ENCODE data around the gene FAM13C.

The FAM13C gene

DNA sequence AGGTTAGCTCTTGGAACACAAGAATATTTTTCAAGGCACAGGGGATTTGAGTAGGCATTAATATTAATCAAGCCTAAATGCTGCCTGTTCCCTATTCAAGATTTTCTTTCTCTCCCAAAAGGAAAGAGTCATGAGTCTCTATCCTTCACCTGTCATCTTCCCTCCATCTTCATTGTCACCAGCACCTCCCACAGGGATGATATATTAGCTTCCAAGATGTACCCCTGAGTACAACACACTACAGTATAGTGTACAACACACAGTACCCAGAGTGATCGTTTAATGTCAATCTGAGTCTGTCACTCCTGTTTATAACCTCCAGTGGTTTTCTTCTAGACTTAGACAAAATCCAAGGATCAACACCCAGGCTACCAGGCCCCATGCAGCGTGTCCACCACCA, 50.1 kb downstream of the FAM13C start:
- no peak for DNase-seq

DNA sequence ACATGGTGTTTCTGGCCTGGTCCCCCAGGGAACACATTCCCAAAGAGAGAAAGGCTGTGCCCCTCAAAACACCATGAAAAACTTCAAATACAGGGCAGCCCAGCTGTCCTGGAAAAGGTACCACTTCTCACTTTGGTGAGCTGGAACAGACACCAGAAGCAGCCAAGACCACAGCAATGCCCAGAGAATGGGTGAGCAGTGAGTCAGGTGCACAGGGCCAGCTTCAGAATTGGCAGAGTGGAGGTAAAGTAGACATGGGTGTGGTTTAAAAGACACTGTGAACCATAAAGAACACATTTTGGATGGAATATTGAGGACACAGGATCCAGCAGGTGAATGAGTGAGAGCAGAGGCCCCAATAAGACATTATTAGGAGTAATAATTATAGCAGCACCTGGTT, 51.3 kb downstream of the FAM13C start:
- DNase-seq, result no peak

GRCh38 chr10:59310324-59310914, 51.9 kb downstream of the FAM13C start:
- no peak for DNase-seq

DNA sequence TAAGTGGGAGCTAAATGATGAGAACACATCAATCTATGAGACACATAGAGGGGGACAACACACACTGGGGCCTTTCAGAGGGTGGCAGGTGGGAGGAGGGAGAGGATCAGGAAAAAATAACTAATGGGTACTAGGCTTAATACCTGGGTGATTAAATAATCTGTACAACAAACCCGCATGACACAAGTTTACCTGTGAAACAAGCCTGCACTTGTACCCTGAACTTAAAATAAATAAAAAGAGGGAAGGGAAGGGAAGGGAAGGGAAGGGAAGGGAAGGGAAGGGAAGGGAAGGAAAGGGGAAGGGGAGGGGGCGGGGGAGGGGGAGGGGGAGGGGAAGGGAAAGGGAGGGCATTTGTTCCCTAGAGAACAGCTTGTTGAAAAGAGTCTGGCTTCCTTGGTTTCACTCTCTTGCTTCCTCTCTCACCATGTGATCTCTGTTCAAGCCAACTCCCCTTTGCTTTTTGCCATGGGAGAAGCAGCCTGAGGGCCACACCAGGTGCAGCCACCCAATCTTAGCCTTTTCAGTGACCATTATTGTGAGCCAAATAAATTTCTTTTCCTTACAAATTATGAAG, 57.7 kb downstream of the FAM13C start:
- no peak for DNase-seq

GRCh38 chr10:59303018-59303417, 59.3 kb downstream of the FAM13C start:
- DNase-seq, result no peak

DNA sequence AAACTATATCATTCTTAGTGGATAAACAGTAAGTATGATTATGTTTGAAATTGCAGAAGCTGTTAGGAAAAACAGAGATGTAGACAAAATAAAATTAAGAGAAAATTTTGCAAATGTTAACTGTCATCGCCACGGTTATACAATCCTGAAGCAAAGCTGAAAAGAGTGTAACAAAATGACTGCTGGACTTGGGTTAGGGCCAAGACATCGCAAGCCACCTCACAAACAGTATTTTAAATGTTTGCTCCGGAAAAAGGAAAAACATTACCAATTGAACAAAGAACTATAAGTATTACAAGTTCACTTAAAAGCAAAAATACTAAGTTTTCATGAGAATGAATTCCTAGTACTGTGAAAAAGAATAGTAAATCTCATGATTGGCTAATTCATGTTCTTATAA, 60.0 kb downstream of the FAM13C start:
- no peak for DNase-seq

- DNase-seq, result no peak
Observed at GRCh38 chr10:59301067-59301754, 61.1 kb downstream of the FAM13C start.

- DNase-seq, result no peak
Observed at GRCh38 chr10:59300386-59300785, 62.0 kb downstream of the FAM13C start.

GRCh38 chr10:59299933-59300332, 62.4 kb downstream of the FAM13C start:
- DNase-seq, result no peak

DNA sequence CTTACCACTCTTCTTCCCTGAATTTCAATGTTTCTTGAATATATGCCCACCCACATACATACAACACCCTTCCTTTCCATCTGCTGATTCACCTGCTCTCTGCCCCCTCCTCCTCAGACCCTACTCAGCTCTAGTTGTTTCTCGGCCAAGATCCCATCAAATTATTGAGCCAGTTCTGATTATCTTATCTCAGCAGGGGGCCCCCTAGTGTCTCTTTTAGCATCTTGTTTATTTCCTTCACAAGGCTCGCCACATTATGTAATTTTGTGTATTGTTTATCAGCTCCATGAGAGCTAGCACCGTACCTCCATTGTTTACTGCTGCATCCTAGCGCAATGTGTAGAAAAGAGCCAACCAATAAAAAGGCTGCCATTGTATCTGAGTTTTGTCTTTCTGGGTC, 71.9 kb downstream of the FAM13C start:
- DNase-seq, result no peak

DNA sequence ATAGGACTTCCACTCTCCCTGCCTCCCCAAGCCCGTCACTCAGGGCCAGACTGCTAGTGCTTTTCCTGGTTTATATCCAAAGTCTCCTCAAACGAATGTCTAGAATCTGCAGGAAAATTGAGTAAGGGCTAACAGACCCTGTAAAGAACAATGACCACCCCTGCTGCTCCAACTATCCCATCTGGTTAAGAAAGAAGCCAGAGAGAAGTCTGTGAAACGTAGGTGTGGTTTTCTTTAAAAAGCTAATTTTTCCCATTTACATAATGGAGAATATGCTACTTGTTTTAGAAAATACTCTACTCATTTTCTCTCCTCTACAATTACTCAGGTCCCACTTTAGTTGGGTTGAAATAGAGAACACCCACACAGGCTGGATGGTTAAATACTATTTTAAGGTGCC, 72.5 kb downstream of the FAM13C start:
- DNase-seq, result no peak

GRCh38 chr10:59287587-59288255, 74.6 kb downstream of the FAM13C start:
- no peak for DNase-seq

DNA sequence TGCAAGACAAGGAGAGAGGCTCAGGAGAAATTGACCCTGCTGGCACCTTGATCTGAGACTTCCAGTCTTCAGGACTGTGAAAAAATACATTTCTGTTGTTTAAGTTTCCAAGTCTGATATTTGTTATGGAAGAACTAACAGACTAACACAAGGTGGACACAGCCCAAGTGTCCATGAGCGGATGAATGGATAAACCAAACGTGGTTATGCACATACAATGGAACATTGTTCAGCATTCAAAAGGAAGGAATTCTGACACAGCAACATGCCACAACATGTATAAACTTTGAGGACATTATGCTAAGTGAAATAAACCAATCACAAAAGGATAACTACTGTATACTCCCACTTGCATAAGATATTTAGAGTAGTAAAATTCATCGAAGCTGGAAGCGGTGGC, 76.5 kb downstream of the FAM13C start:
- DNase-seq, result no peak

DNA sequence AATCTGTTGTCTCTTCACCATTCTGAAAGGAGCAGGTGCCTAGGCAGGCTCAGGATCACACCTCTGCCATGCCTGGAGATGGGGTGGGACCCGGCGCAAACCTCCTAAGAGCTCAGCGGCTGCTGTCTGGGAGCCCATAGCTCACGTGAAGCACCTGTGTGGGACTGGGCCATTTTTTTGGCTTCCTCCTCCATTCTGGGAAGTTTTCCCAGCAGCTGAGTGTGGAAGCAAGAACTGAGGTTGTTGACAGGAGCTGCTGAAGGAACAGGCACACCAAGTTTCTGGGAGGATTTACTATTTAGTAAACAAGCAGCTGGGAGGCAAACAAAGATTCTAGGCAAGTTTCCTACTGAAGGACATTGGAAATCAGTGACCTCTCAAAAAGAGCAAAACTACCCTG, 77.3 kb downstream of the FAM13C start:
- DNase-seq, result no peak

- no peak for DNase-seq
Observed at GRCh38 chr10:59284118-59284975, 78.0 kb downstream of the FAM13C start.

GRCh38 chr10:59283456-59284091, 78.8 kb downstream of the FAM13C start:
- no peak for DNase-seq

DNA sequence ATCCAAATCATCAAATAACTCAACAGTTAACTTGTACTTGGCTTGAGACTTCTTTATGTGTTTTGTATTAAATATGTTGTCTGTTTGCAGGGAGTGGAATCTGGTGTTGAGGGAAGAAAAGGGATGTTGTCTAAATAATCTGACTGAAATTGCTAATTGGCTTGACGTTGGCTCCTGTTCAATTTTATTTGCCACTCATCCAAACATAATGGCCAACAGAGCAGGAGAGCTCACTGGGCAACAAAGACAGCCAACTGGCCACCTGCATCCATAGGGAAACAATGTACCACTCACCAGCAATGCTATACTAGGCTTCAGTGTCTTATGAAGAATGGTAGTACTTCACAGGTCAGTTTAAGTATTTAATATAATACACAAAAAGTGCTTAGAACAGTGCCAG, 80.5 kb downstream of the FAM13C start:
- no peak for DNase-seq

DNA sequence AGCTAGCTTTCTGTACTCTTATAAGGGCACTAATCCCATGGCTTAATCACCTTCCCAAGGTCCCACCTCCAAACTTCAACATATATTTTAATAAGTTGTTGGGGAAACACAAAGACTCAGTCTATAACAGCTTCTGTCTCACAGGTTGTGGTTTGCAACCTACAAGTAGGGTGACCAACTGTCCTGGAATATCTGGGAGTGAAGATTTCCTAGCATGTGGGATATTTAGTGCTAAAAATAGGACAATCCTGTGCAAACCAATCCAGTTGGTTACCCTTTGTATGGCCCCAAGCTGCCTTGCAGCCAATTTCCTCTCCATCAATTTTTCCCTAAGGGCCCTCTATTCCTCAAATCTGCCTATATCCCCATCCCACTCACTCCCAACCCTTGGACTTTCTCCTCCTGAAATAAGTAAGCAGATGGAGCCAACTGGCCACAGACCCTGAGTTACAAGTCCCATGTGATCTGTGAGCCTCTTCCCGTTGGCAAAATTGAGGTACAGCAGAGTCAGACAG, 82.3 kb downstream of the FAM13C start:
- DNase-seq, result no peak

DNA sequence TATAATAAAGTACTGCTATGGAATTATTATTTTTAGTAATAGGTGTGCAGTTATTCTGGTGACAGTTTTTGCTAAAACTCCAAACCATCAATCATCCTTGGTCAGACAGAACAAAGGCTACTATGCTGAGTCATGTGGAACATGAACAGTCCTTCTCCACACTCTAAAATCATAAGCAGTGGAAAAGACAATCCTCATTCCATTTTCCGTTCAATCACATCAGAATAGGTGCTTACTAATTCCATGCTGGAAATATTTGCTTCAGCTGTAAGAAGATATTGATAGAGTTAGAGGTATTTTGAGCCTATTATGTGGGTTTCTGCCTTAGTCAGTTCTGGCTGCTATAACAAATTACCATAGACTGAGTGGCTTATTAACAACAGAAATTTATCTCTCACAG, 82.9 kb downstream of the FAM13C start:
- no peak for DNase-seq

DNA sequence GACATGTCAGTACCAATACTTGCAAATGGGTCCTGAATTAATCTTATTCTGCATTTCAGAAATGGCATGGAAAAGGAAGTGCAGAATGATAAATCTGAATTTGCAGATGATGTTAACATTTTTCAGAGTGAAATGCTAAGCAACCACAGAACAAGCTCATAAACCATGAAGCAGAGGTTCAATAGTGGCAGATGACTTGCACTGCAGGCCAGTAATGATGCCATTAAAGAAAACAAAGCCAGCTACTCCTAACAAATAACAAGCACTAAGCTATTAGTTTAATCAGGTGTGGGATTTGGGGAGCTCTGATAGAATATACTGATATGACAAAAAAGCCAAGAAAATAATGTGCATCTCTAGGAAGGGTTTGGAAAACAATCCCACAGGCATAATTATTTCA, 85.4 kb downstream of the FAM13C start:
- DNase-seq, result no peak

- no peak for DNase-seq
Observed at GRCh38 chr10:59276133-59276532, 86.2 kb downstream of the FAM13C start.

GRCh38 chr10:59273445-59273844, 88.9 kb downstream of the FAM13C start:
- DNase-seq, result no peak
